Neural cell (in vitro differentiated cells): ENCODE data around the gene MRPL37. TPM values are rescaled to one million over a fixed set of nuclear protein-coding genes. Genes with fewer than 3 reads are reported as not detected.

Source experiments
- H2AFZ ChIP-seq: fragments of 200-600, 300-800 bp; sonication (generic), shearing (Covaris generic); 2 replicates; pipeline ENCODE4 v1.6.0; 2014; ENCODE audit warnings: low read depth, mild to moderate bottlenecking, antibody characterized with exemption, low read length, moderate library complexity
- H3F3A ChIP-seq: fragments of 200-600 bp; shearing (Covaris generic); 2 replicates; pipeline ENCODE4 v1.6.1; 2016; ENCODE audit warnings: mild to moderate bottlenecking, moderate library complexity, mixed read lengths, antibody characterized with exemption, low read length; ENCODE audit not compliant: insufficient read depth, poor library complexity, severe bottlenecking
- H3K27ac ChIP-seq: fragments of 200-600, 300-800 bp; sonication (generic), shearing (Covaris generic); 2 replicates; pipeline ENCODE4 v1.5.1; 2014; ENCODE audit warnings: mild to moderate bottlenecking, low read length, moderate library complexity
- H3K27me3 ChIP-seq: fragments of 300-800, 200-600 bp; sonication (generic), shearing (Covaris generic); 2 replicates; pipeline ENCODE4 v1.6.0; 2014; ENCODE audit warnings: mild to moderate bottlenecking, low read depth, low read length, moderate library complexity; ENCODE audit not compliant: insufficient read depth
- H3K36me3 ChIP-seq: fragments of 300-800, 200-600 bp; sonication (generic), shearing (Covaris generic); 2 replicates; pipeline ENCODE4 v1.5.1; 2014; ENCODE audit warnings: mild to moderate bottlenecking, antibody characterized with exemption, low read length, moderate library complexity; ENCODE audit not compliant: insufficient read depth
- H3K4me2 ChIP-seq: fragments of 300-800, 200-600 bp; sonication (generic), shearing (Covaris generic); 2 replicates; pipeline ENCODE4 v1.6.0; 2014; ENCODE audit warnings: mild to moderate bottlenecking, low read length
- H3K4me3 ChIP-seq: fragments of 300-800, 200-600 bp; sonication (generic), shearing (Covaris generic); 2 replicates; pipeline ENCODE4 v1.5.1; 2014; ENCODE audit warnings: mild to moderate bottlenecking, low read length, moderate library complexity
- H3K79me2 ChIP-seq: fragments of 200-600 bp; shearing (Covaris generic); replicated peaks from 2 replicates; pipeline ENCODE4 v1.6.0; 2014; ENCODE audit warnings: mild to moderate bottlenecking, low read length, moderate library complexity; ENCODE audit not compliant: insufficient read depth
- H3K9ac ChIP-seq: fragments of 300-800, 200-600 bp; sonication (generic), shearing (Covaris generic); 2 replicates; pipeline ENCODE4 v1.6.1; 2016; ENCODE audit warnings: mild to moderate bottlenecking, low read length, mixed read lengths
- H3K9me2 ChIP-seq: fragments of 200-600 bp; shearing (Covaris generic); 2 replicates; pipeline ENCODE4 v1.6.1; 2016; ENCODE audit warnings: mild to moderate bottlenecking, low read length, mixed read lengths; ENCODE audit not compliant: insufficient read depth
- H3K9me3 ChIP-seq: fragments of 200-600, 300-800 bp; sonication (generic), shearing (Covaris generic); 2 replicates; pipeline ENCODE4 v1.6.1; 2016; ENCODE audit warnings: mild to moderate bottlenecking, mixed run types, low read length, moderate library complexity, mixed read lengths
- H4K20me1 ChIP-seq: fragments of 200-600 bp; shearing (Covaris generic); 2 replicates; pipeline ENCODE4 v1.6.1; 2016; ENCODE audit warnings: mild to moderate bottlenecking, mixed run types; ENCODE audit not compliant: insufficient read depth
- CTCF ChIP-seq: fragments of 450-650 bp; IDR thresholded peaks from 2 replicates; pipeline ENCODE4 v1.5.1; 2014; ENCODE audit warnings: antibody characterized with exemption, mild to moderate bottlenecking, moderate library complexity; ENCODE audit not compliant: poor library complexity, severe bottlenecking
- EZH2 ChIP-seq: fragments of 200-600, 300-800 bp; shearing (Covaris generic), sonication (generic); IDR thresholded peaks from 2 replicates; pipeline ENCODE4 v1.6.1; 2014; ENCODE audit warnings: antibody characterized with exemption, low read length, borderline replicate concordance, mild to moderate bottlenecking; ENCODE audit not compliant: insufficient read depth, poor library complexity, severe bottlenecking
- MXI1 ChIP-seq: fragments of 450-650 bp; conservative IDR thresholded peaks from 2 replicates; pipeline ENCODE4 v1.6.1; 2014; ENCODE audit warnings: antibody characterized with exemption, mild to moderate bottlenecking; ENCODE audit not compliant: poor library complexity, severe bottlenecking
- POLR2AphosphoS5 ChIP-seq: IDR thresholded peaks from 2 replicates; pipeline ENCODE4 v1.6.1; 2012
- REST ChIP-seq: IDR thresholded peaks from 2 replicates; pipeline ENCODE4 v1.6.1; 2012; ENCODE audit warnings: borderline replicate concordance
- SMC3 ChIP-seq: fragments of 450-650 bp; conservative IDR thresholded peaks from 2 replicates; pipeline ENCODE4 v1.6.1; 2014; ENCODE audit warnings: antibody characterized with exemption, mild to moderate bottlenecking, moderate library complexity; ENCODE audit not compliant: poor library complexity
- TAF1 ChIP-seq: IDR thresholded peaks from 2 replicates; pipeline ENCODE4 v1.6.1; 2012; ENCODE audit warnings: low read depth
- polyA plus RNA-seq: library from polyadenylated mRNA; depleted of rRNA; stranded (reverse); fragments of >200 nt; gene quantifications from 2 replicates; pipeline ENCODE4 v1.2.3, GENCODE V29; 2014

Gene MRPL37
- polyA plus RNA-seq, 1 donor from 2014 or later = 24.3 TPM

GRCh38 chr1:54220004-54220811 is 20.2 kb downstream of the MRPL37 start:
- H3K27me3 ChIP-seq = no peaks in the 10 kb centered on the region
- TF ChIP-seq SMC3 (no peak), POLR2AphosphoS5 (peak; percentile 27)
- no peaks in the 10 kb centered on the region for H3F3A ChIP-seq
- peaks cover 9% of the 10 kb centered on the region for H3K36me3 ChIP-seq
- H3K9me3 ChIP-seq = no peaks in the 10 kb centered on the region
- no peak overlapping the region for H3K4me3 ChIP-seq
- H3K4me2 ChIP-seq = no peak overlapping the region
- no peak overlapping the region for H3K27ac ChIP-seq
- no peak overlapping the region for H2AFZ ChIP-seq
- H4K20me1 ChIP-seq = no peaks in the 10 kb centered on the region
- H3K9me2 ChIP-seq = no peaks in the 10 kb centered on the region
- H3K79me2 ChIP-seq = no peaks in the 10 kb centered on the region
- no peak overlapping the region for H3K9ac ChIP-seq

- H3F3A ChIP-seq = no peaks in the 10 kb centered on the region
- H3K79me2 ChIP-seq = no peaks in the 10 kb centered on the region
- H3K9ac ChIP-seq = no peak overlapping the region
- H3K4me2 ChIP-seq = no peak overlapping the region
- no peak for TF ChIP-seq MXI1
- TF ChIP-seq POLR2AphosphoS5 = no peak
- TF ChIP-seq TAF1 = no peak
- no peak for TF ChIP-seq SMC3
- TF ChIP-seq EZH2 = no peak
- TF ChIP-seq REST = no peak
- TF ChIP-seq CTCF = no peak
- no peaks in the 10 kb centered on the region for H3K27me3 ChIP-seq
- no peaks in the 10 kb centered on the region for H3K9me3 ChIP-seq
- H2AFZ ChIP-seq = no peak overlapping the region
- no peaks in the 10 kb centered on the region for H4K20me1 ChIP-seq
- H3K27ac ChIP-seq = no peak overlapping the region
- no peaks in the 10 kb centered on the region for H3K9me2 ChIP-seq
- H3K36me3 ChIP-seq = peaks cover 9% of the 10 kb centered on the region
- no peak overlapping the region for H3K4me3 ChIP-seq
Measured at GRCh38 chr1:54221113-54221834, 21.3 kb downstream of the MRPL37 start.
